B cell (primary cell): ENCODE data around the gene RFX3. TPM values are rescaled to one million over a fixed set of nuclear protein-coding genes. Genes with fewer than 3 reads are reported as not detected.

Experiments
- ATAC-seq: fragments of 200-7000 bp; cut with Tn5 transposase; one replicate; pipeline ENCODE4 v1.10.0; 2021; ENCODE audit warnings: low read depth, mild to moderate bottlenecking, moderate number of reproducible peaks, moderate library complexity
- CTCF ChIA-PET: fragments of 350-600 bp; sonication (Branson Sonifier 250); formaldehyde crosslinking; loops from one replicate; lab custom pipeline; 2021; ENCODE audit warnings: antibody characterized with exemption, inconsistent platforms; lab: Charles Lee
- POLR2A ChIA-PET: fragments of 350-600 bp; sonication (Branson Sonifier 250); formaldehyde crosslinking; loops from one replicate; lab custom pipeline; 2021; ENCODE audit warnings: antibody characterized with exemption; lab: Charles Lee
- DNase-seq: peaks from one replicate; pipeline ENCODE4 v3.0.0; 2013
- H2AFZ ChIP-seq: 2 replicates; pipeline ENCODE4 v1.6.1; 2012; ENCODE audit warnings: mild to moderate bottlenecking, low read depth, low read length; ENCODE audit not compliant: insufficient read depth, poor library complexity, severe bottlenecking
- H3K27ac ChIP-seq, 2 donors: 1 replicate in 1 of 2; 2 replicates in 1 of 2; pipeline ENCODE4 v1.5.1; 2012 to 2013; ENCODE audit warnings: low read length in 2 of 2, mild to moderate bottlenecking in 2 of 2, moderate library complexity in 1 of 2
- H3K27me3 ChIP-seq, 4 experiments: fragments of 200-600 bp in 1 of 4; sonication (generic) in 1 of 4; replicated peaks in 1 of 4; 1 replicate in 2 of 4; 2 replicates in 2 of 4; pipeline versions ENCODE4 v1.6.1 to v1.7.0; 2013 to 2016; ENCODE audit warnings: low read length in 3 of 4, mild to moderate bottlenecking in 2 of 4, mixed read lengths in 1 of 4, moderate library complexity in 1 of 4; ENCODE audit not compliant: insufficient read depth in 4 of 4, control insufficient read depth in 3 of 4; ENCODE audit errors: control extremely low read depth in 1 of 4
- H3K36me3 ChIP-seq, 2 experiments: replicated peaks in 1 of 2; 1 replicate in 1 of 2; 2 replicates in 1 of 2; pipeline versions ENCODE4 v1.6.1 to v1.7.1; 2013; ENCODE audit warnings: low read length in 1 of 2; ENCODE audit not compliant: insufficient read depth in 2 of 2, control insufficient read depth in 1 of 2; ENCODE audit errors: control extremely low read depth in 1 of 2, extremely low read depth in 1 of 2
- H3K4me1 ChIP-seq, 2 donors: fragments of 200-600 bp in 1 of 2; sonication (generic) in 1 of 2; 1 replicate in 1 of 2; 2 replicates in 1 of 2; pipeline versions ENCODE4 v1.5.1 to v1.6.1; 2013 to 2017; ENCODE audit warnings: low read length in 2 of 2; ENCODE audit not compliant: control insufficient read depth in 2 of 2, insufficient read depth in 2 of 2
- H3K4me2 ChIP-seq: replicated peaks from 2 replicates; pipeline ENCODE3; 2012; ENCODE audit warnings: mild to moderate bottlenecking, low read depth, low read length; ENCODE audit not compliant: poor library complexity, severe bottlenecking
- H3K4me3 ChIP-seq, 5 experiments: fragments of 200-600 bp in 1 of 5; sonication (generic) in 1 of 5; 1 replicate in 3 of 5; 2 replicates in 2 of 5; pipeline versions ENCODE4 v1.5.1 to v1.7.0; 2011 to 2016; ENCODE audit warnings: low read length in 4 of 5, mild to moderate bottlenecking in 4 of 5, low read depth in 2 of 5, control low read depth in 1 of 5, moderate library complexity in 1 of 5; ENCODE audit not compliant: insufficient read depth in 1 of 5; ENCODE audit errors: control extremely low read depth in 1 of 5, extremely low read depth in 1 of 5
- H3K79me2 ChIP-seq: fragments of 200-600 bp; sonication (generic); one replicate; pipeline ENCODE4 v1.6.0; 2016; ENCODE audit warnings: low read length; ENCODE audit not compliant: control insufficient read depth, insufficient read depth
- H3K9ac ChIP-seq: fragments of 200-600 bp; sonication (generic); 2 replicates; pipeline ENCODE4 v1.6.1; 2017; ENCODE audit warnings: mild to moderate bottlenecking, low read length, moderate library complexity
- H3K9me3 ChIP-seq, 3 donors: one replicate each; pipeline versions ENCODE4 v1.6.1 to v1.7.1; 2013; ENCODE audit warnings: low read length in 2 of 3; ENCODE audit not compliant: control insufficient read depth in 2 of 3, insufficient read depth in 1 of 3; ENCODE audit errors: control extremely low read depth in 1 of 3
- H4K20me1 ChIP-seq: 2 replicates; pipeline ENCODE4 v1.6.0; 2012; ENCODE audit warnings: mild to moderate bottlenecking, low read length; ENCODE audit not compliant: insufficient read depth, control insufficient read depth, poor library complexity, severe bottlenecking
- H3K27ac Mint-ChIP-seq: one replicate; pipeline ENCODE4 v1.8.0; 2021; ENCODE audit warnings: mixed read lengths
- H3K27me3 Mint-ChIP-seq: one replicate; pipeline ENCODE4 v1.8.0; 2021; ENCODE audit warnings: mixed read lengths
- H3K4me1 Mint-ChIP-seq: one replicate; pipeline ENCODE4 v1.8.0; 2021; ENCODE audit warnings: mixed read lengths
- H3K4me3 Mint-ChIP-seq: one replicate; pipeline ENCODE4 v1.8.0; 2021; ENCODE audit warnings: mixed read lengths
- H3K9me3 Mint-ChIP-seq: one replicate; pipeline ENCODE4 v1.8.0; 2022; ENCODE audit warnings: mixed read lengths; ENCODE audit not compliant: insufficient read depth
- EZH2 ChIP-seq: IDR thresholded peaks from 2 replicates; pipeline ENCODE4 v1.6.1; 2012; ENCODE audit warnings: borderline replicate concordance, low read depth, mild to moderate bottlenecking, moderate library complexity, low read length; ENCODE audit not compliant: insufficient read depth, poor library complexity, severe bottlenecking
- WGBS: methylation state at CpG from one replicate; pipeline ENCODE4 v1.1.5; 2013; ENCODE audit warnings: missing lambda C conversion rate; ENCODE audit not compliant: insufficient coverage; 5-methylcytosine and 5-hydroxymethylcytosine counted together
- intact Hi-C: fragments of 100-400 bp; cut with micrococcal nuclease; formaldehyde crosslinking; loops from one replicate; pipeline ENCODE4 v1.10.0; 2022
- polyA plus RNA-seq: library from polyadenylated mRNA; depleted of rRNA; stranded (reverse); fragments of >200 nt; gene quantifications from 2 replicates; pipeline ENCODE4 v1.2.3, GENCODE V29; 2012
- total RNA-seq, 2 donors: library from RNA; stranded (reverse); fragments of 120-200 nt in 1 of 2; gene quantifications; 1 replicate in 1 of 2; 2 replicates in 1 of 2; pipeline versions ENCODE4 v1.2.3 to v1.2.4, GENCODE V29; 2013 to 2022
- TF ChIP-seq, protein P1 (sequence below): fragments of 200-600 bp; IDR thresholded peaks from one replicate; pipeline ENCODE4 v1.8.0; 2022; ENCODE audit warnings: antibody characterized with exemption, mild to moderate bottlenecking

The RFX3 gene
- total and polyA plus RNA-seq, 2 donors (not counting 1 experiment from before 2014, with no cell fraction given): 6.1 to 39.1 TPM

DNA sequence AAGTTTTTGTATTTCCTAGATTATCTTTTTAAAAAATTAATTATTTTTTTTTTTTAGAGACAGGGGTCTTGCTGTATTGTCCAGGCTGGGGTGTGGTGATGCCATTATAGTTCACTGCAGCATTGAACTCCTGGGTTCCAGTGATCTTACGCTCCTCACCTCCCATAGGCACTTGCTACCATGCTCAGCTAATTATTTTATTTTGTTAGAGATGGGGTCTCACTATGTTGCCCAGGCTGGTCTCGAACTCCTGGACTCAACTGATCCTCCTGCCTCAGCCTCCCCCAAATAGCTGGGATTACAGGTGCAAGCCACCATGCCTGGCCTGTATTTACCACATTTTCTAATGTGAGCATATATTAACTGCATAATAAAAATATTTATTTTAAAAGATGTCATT, 274.5 kb downstream of the RFX3 start:
- intact Hi-C loops: no loop called here
- CTCF ChIA-PET: interaction anchor here (1.9 kb wide), 1 partner anchor 10 kb away, joined by 7 read pairs; no protein-coding TSS in a partner anchor
- H4K20me1 ChIP-seq: no peaks in the 10 kb centered on the region
- no peak overlapping the region for H3K4me3 Mint-ChIP-seq
- H3K4me2 ChIP-seq: no peak overlapping the region
- WGBS: no CpG with 5 or more reads among the region's 2 CpGs
- H3K4me1 ChIP-seq: no peaks in the 10 kb centered on the region
- ATAC-seq (no peak), DNase-seq (no peak)
- H3K27me3 Mint-ChIP-seq: no peaks in the 10 kb centered on the region
- POLR2A ChIA-PET: no interaction called here
- peaks cover 11 to 44% of the 10 kb centered on the region in 2 experiments for H3K36me3 ChIP-seq
- no peaks in the 10 kb centered on the region for H3K4me1 Mint-ChIP-seq
- no peaks in the 10 kb centered on the region for H3K27me3 ChIP-seq
- H3K9ac ChIP-seq: no peak overlapping the region
- H3K9me3 Mint-ChIP-seq: no peaks in the 10 kb centered on the region
- no peak overlapping the region for H3K27ac Mint-ChIP-seq
- no peaks in the 10 kb centered on the region for H3K79me2 ChIP-seq
- no peak overlapping the region for H2AFZ ChIP-seq
- TF ChIP-seq EZH2: no peak
- TF ChIP-seq, protein P1, sequence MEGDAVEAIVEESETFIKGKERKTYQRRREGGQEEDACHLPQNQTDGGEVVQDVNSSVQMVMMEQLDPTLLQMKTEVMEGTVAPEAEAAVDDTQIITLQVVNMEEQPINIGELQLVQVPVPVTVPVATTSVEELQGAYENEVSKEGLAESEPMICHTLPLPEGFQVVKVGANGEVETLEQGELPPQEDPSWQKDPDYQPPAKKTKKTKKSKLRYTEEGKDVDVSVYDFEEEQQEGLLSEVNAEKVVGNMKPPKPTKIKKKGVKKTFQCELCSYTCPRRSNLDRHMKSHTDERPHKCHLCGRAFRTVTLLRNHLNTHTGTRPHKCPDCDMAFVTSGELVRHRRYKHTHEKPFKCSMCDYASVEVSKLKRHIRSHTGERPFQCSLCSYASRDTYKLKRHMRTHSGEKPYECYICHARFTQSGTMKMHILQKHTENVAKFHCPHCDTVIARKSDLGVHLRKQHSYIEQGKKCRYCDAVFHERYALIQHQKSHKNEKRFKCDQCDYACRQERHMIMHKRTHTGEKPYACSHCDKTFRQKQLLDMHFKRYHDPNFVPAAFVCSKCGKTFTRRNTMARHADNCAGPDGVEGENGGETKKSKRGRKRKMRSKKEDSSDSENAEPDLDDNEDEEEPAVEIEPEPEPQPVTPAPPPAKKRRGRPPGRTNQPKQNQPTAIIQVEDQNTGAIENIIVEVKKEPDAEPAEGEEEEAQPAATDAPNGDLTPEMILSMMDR: no peak
- no peak overlapping the region for H3K4me3 ChIP-seq
- H3K27ac ChIP-seq: no peak overlapping the region
- no peaks in the 10 kb centered on the region for H3K9me3 ChIP-seq

DNA sequence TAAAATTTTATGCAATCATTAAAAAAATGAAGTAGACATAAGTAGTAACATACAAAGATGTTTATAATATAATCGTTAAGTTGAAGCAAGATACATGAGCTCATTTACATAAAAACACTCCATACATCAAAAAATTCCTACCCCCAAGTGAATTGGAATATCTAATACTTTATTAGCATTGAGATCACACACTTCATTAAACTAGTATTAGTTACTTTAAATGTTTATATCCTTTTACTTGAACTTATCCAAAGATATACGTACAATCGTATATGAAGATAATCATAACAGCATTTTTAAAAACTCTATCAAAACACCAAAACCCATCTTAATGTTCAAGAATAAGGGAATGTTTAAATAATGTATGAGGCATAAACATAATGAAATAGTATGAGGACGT, 275.1 kb downstream of the RFX3 start:
- ChIA-PET POLR2A (no interaction called here), CTCF (interaction anchor here (1.5 to 1.9 kb wide), 2 partner anchors 10 to 190 kb away, joined by 4 to 7 read pairs; no protein-coding TSS in a partner anchor)
- no peaks in the 10 kb centered on the region for H3K9me3 ChIP-seq
- TF ChIP-seq, protein P1: no peak
- TF ChIP-seq EZH2: no peak
- H3K4me2 ChIP-seq: no peak overlapping the region
- no peaks in the 10 kb centered on the region for H3K27me3 ChIP-seq
- no CpG with 5 or more reads among the region's 4 CpGs for WGBS
- no peak overlapping the region for H3K27ac ChIP-seq
- H2AFZ ChIP-seq: no peak overlapping the region
- H3K79me2 ChIP-seq: no peaks in the 10 kb centered on the region
- no peak for DNase-seq
- intact Hi-C loops: no loop called here
- ATAC-seq: no peak
- no peak overlapping the region for H3K27ac Mint-ChIP-seq
- no peak overlapping the region for H3K4me3 Mint-ChIP-seq
- H3K4me1 ChIP-seq: no peaks in the 10 kb centered on the region
- H3K36me3 ChIP-seq: peaks cover 11 to 40% of the 10 kb centered on the region in 2 experiments
- H3K4me3 ChIP-seq: no peak overlapping the region
- H4K20me1 ChIP-seq: no peaks in the 10 kb centered on the region
- H3K9ac ChIP-seq: no peak overlapping the region
- H3K4me1 Mint-ChIP-seq: no peaks in the 10 kb centered on the region
- no peaks in the 10 kb centered on the region for H3K27me3 Mint-ChIP-seq
- no peaks in the 10 kb centered on the region for H3K9me3 Mint-ChIP-seq
